ENCODE measurements around the gene PARK7.

GRCh38 chr1:8014381-8014988 is 53.0 kb downstream of the PARK7 start:
- TF ChIP-seq POLR2A (IDR thresholded peaks at IDR 0.05) = no peak
- no peak for TF ChIP-seq CTCF (IDR thresholded peaks at IDR 0.05 in 4 of 5, conservative IDR thresholded peaks at IDR 0.05 in 1 of 5)

Measured in gastrocnemius medialis (tissue), 4 donors.